GM23248 (cell line): ENCODE results near the gene DIP2C. TPM values are rescaled to one million over a fixed set of nuclear protein-coding genes. Genes with fewer than 3 reads are reported as not detected.

ENCODE experiments used
- DNase-seq: peaks from one replicate; pipeline ENCODE4 v3.0.0-alpha.2; 2015
- H2AFZ ChIP-seq: fragments of 200-600 bp; sonication (generic); 2 replicates; pipeline ENCODE4 v1.6.1; 2016; ENCODE audit warnings: antibody characterized with exemption
- H3F3A ChIP-seq: fragments of 200-600 bp; sonication (generic); 2 replicates; pipeline ENCODE4 v1.6.1; 2016; ENCODE audit warnings: mild to moderate bottlenecking, antibody characterized with exemption, mixed run types; ENCODE audit not compliant: insufficient read depth
- H3K27ac ChIP-seq: fragments of 200-600 bp; sonication (generic); 2 replicates; pipeline ENCODE4 v1.5.1; 2016; ENCODE audit warnings: mild to moderate bottlenecking
- H3K27me3 ChIP-seq: fragments of 200-600 bp; sonication (generic); replicated peaks from 2 replicates; pipeline ENCODE4 v1.6.1; 2016; ENCODE audit warnings: mild to moderate bottlenecking; ENCODE audit not compliant: insufficient read depth
- H3K36me3 ChIP-seq: fragments of 200-600 bp; sonication (generic); 2 replicates; pipeline ENCODE4 v1.6.1; 2016; ENCODE audit warnings: low read depth, mild to moderate bottlenecking
- H3K4me1 ChIP-seq: fragments of 200-600 bp; sonication (generic); 2 replicates; pipeline ENCODE4 v1.6.1; 2016; ENCODE audit warnings: mild to moderate bottlenecking; ENCODE audit not compliant: insufficient read depth
- H3K4me2 ChIP-seq: fragments of 200-600 bp; sonication (generic); one replicate; pipeline ENCODE4 v1.6.1; 2016; ENCODE audit warnings: mild to moderate bottlenecking; ENCODE audit not compliant: unreplicated experiment
- H3K4me3 ChIP-seq: fragments of 200-600 bp; sonication (generic); 2 replicates; pipeline ENCODE4 v1.5.1; 2016; ENCODE audit warnings: mild to moderate bottlenecking
- H3K79me2 ChIP-seq: fragments of 200-600 bp; sonication (generic); 2 replicates; pipeline ENCODE4 v1.6.1; 2016; ENCODE audit warnings: mild to moderate bottlenecking; ENCODE audit not compliant: insufficient read depth
- H3K9ac ChIP-seq: fragments of 200-600 bp; sonication (generic); 2 replicates; pipeline ENCODE4 v1.6.1; 2016; ENCODE audit warnings: mild to moderate bottlenecking
- H3K9me2 ChIP-seq: fragments of 200-600 bp; sonication (generic); 2 replicates; pipeline ENCODE4 v1.6.1; 2016; ENCODE audit warnings: mixed run types, mild to moderate bottlenecking, moderate library complexity; ENCODE audit not compliant: insufficient read depth
- H3K9me3 ChIP-seq: fragments of 200-600 bp; sonication (generic); one replicate; pipeline ENCODE4 v1.6.1; 2017; ENCODE audit warnings: low read depth
- H4K20me1 ChIP-seq: fragments of 200-600 bp; sonication (generic); 2 replicates; pipeline ENCODE4 v1.6.0; 2016; ENCODE audit not compliant: insufficient read depth
- EZH2 ChIP-seq: fragments of 200-600 bp; sonication (generic); IDR thresholded peaks from 2 replicates; pipeline ENCODE4 v1.6.1; 2018; ENCODE audit warnings: antibody characterized with exemption, mild to moderate bottlenecking; ENCODE audit not compliant: insufficient read depth, poor library complexity, severe bottlenecking
- EZH2phosphoT487 ChIP-seq: fragments of 200-600 bp; sonication (generic); IDR thresholded peaks from 2 replicates; pipeline ENCODE4 v1.6.1; 2018; ENCODE audit warnings: antibody characterized with exemption, moderate library complexity, mild to moderate bottlenecking, low read depth; ENCODE audit not compliant: insufficient read depth
- WGBS, 2 experiments: methylation state at CpG; one replicate each; pipeline ENCODE4 v1.1.6; 2015 to 2017; ENCODE audit warnings: low lambda C conversion rate in 2 of 2, low coverage in 1 of 2; ENCODE audit errors: missing lambda C conversion rate in 2 of 2; 5-methylcytosine and 5-hydroxymethylcytosine counted together
- in situ Hi-C: fragments of 300-500 bp; cut with MboI; formaldehyde crosslinking; loops from 2 replicates; pipeline ENCODE4 v1.15.0; 2020
- polyA plus RNA-seq: library from polyadenylated mRNA; unstranded; fragments of >200 nt; fragmentation: Nextera tagmentation; extraction: Ambion mirVana; gene quantifications from 2 replicates; pipeline ENCODE4 v1.2.1, GENCODE V29; 2016
- total RNA-seq: library from RNA; depleted of rRNA; stranded (reverse); fragments of >200 nt; shearing (Covaris generic); gene quantifications from 2 replicates; pipeline ENCODE4 v1.2.3, GENCODE V29; 2014

Gene DIP2C
- total and polyA plus RNA-seq, 2 experiments from 2014 or later: 12.0 to 13.1 TPM

DNA sequence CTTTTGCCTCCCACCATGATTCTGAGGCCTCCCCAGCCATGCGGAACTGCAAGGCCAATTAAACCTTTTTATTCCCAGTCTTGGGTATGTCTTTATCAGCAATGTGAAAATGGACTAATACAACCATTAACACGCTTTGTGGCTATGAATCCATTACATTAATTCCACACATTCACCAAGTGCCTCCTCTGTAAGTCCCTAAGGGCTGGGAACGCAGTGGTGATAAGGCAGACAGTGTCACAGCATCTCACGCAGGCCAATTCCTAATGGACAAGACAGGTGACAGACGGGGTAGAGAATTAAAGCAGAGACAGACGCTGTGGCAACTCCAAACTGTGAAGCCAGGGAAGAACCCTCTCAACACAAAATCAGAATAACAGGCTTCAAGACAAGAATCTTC is 247.8 kb downstream of the DIP2C start:
- no peaks in the 10 kb centered on the region for H3K9me3 ChIP-seq
- TF ChIP-seq EZH2 (no peak), EZH2phosphoT487 (no peak)
- H3K9ac ChIP-seq: no peak overlapping the region
- no peak overlapping the region for H3K27ac ChIP-seq
- no peak overlapping the region for H3K4me2 ChIP-seq
- peaks cover 6% of the 10 kb centered on the region; the same call in 1 of the 2 replicates for H3K9me2 ChIP-seq
- H3F3A ChIP-seq: peaks cover 29% of the 10 kb centered on the region
- H3K27me3 ChIP-seq: no peaks in the 10 kb centered on the region
- H3K36me3 ChIP-seq: no peaks in the 10 kb centered on the region
- H4K20me1 ChIP-seq: no peaks in the 10 kb centered on the region; the same call in 1 of the 2 replicates
- H3K79me2 ChIP-seq: peaks cover 21% of the 10 kb centered on the region; the same call in 1 of the 2 replicates
- WGBS, 2 experiments: 96 to 97% methylated on average over 6 of the region's 6 CpGs
- H3K4me1 ChIP-seq: no peaks in the 10 kb centered on the region
- no peak overlapping the region for H3K4me3 ChIP-seq
- in situ Hi-C loops: no loop called here
- DNase-seq: no peak
- H2AFZ ChIP-seq: no peak overlapping the region

DNA sequence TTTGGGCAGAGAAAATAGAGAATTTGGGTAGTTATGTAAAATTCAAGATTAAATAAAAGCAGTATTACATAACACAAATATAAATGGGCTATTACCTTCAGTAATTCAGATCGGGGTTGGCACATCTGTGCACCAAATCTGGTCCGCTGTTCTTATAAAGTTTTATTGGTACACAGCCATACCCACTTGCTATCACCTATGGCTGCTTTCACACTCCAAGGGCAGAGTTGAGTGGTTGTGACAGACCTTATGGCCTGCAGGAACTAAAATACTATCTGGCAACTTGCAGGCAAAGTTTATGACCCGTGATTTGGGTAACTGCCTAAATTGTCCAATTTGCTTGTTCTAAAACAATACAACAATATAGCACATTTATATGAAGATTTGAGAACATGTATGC is 249.3 kb downstream of the DIP2C start:
- Histone ChIP-seq H3K9ac (no peak overlapping the region), H3K9me2 (no peaks in the 10 kb centered on the region), H3K27ac (no peak overlapping the region), H3K4me2 (no peak overlapping the region), H3K4me1 (no peaks in the 10 kb centered on the region), H3K36me3 (no peaks in the 10 kb centered on the region), H3K4me3 (no peak overlapping the region), H2AFZ (no peak overlapping the region), H3K79me2 (peaks cover 6% of the 10 kb centered on the region; the same call in 1 of the 2 replicates), H3F3A (peaks cover 16% of the 10 kb centered on the region; the same call in 1 of the 2 replicates), H3K27me3 (no peaks in the 10 kb centered on the region), H4K20me1 (no peaks in the 10 kb centered on the region; the same call in 1 of the 2 replicates), H3K9me3 (no peaks in the 10 kb centered on the region)
- in situ Hi-C loops: no loop called here
- TF ChIP-seq EZH2 (no peak), EZH2phosphoT487 (no peak)
- no peak for DNase-seq
- WGBS, 2 experiments: 96 to 97% methylated on average over 3 of the region's 3 CpGs

- Histone ChIP-seq H3K27me3 (no peaks in the 10 kb centered on the region), H3K4me1 (no peaks in the 10 kb centered on the region), H3K4me3 (no peak overlapping the region), H4K20me1 (no peaks in the 10 kb centered on the region), H3K9ac (no peak overlapping the region), H3K79me2 (no peaks in the 10 kb centered on the region), H2AFZ (no peak overlapping the region), H3K9me2 (no peaks in the 10 kb centered on the region), H3K36me3 (peaks cover 3% of the 10 kb centered on the region), H3K9me3 (no peaks in the 10 kb centered on the region), H3K4me2 (no peak overlapping the region), H3K27ac (no peak overlapping the region), H3F3A (peaks cover 13% of the 10 kb centered on the region; the same call in 1 of the 2 replicates)
- in situ Hi-C loops: no loop called here
- 56 to 58% methylated on average over 3 of the region's 3 CpGs for WGBS, 2 experiments
- no peak for TF ChIP-seq EZH2
- no peak for TF ChIP-seq EZH2phosphoT487
- DNase-seq: no peak
These were observed 251.6 kb downstream of the DIP2C start for GRCh38 chr10:437698-438490.

- no peak for DNase-seq
- Histone ChIP-seq H3K4me1 (no peaks in the 10 kb centered on the region), H3K9ac (no peak overlapping the region), H3K4me3 (no peak overlapping the region), H3K36me3 (peaks cover 10% of the 10 kb centered on the region), H3F3A (peaks cover 13% of the 10 kb centered on the region; the same call in 1 of the 2 replicates), H3K27me3 (no peaks in the 10 kb centered on the region), H3K4me2 (no peak overlapping the region), H3K9me2 (no peaks in the 10 kb centered on the region), H3K27ac (no peak overlapping the region), H2AFZ (no peak overlapping the region), H3K9me3 (no peaks in the 10 kb centered on the region), H4K20me1 (no peaks in the 10 kb centered on the region), H3K79me2 (no peaks in the 10 kb centered on the region)
- WGBS, 2 experiments: 83 to 89% methylated on average over 15 to 16 of the region's 17 CpGs
- in situ Hi-C loops: no loop called here
- TF ChIP-seq EZH2phosphoT487 (no peak), EZH2 (no peak)
These were observed 252.4 kb downstream of the DIP2C start for GRCh38 chr10:436911-437665.
